Measurements from ENCODE around the gene ELL. TPM values are rescaled to one million over a fixed set of nuclear protein-coding genes. Genes with fewer than 3 reads are reported as not detected.
"Not testable (repeated sequence)": the region's sequence is repeated elsewhere in the genome, so short reads cannot be mapped to it uniquely, and the experiment has no call there.

ELL gene
- polyA plus RNA-seq, 10 donors, result 12.2 to 17.7 (median 13.2) TPM

DNA sequence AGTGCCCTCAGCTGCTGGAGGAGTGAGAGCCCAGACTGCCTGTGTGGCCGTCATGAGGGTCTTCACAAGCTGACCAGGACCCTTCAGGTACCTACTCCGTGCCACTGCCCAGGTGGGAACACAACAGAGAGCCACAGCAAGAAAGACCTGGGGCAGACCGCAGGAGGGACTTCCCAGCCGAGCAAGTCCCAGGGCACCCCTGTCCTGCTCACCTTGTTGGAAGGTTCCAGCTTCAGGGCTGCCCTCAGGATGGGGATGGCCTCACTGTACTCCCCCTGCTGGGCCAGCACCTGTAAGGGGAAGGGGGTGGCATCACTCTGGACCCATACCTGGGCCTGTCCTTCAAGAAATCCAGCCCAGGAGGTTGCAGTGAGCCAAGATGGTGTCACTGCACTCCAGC lies 11.2 kb upstream of the ELL start:
- DNase-seq, result no peak

GRCh38 chr19:18532168-18532890 lies 10.5 kb upstream of the ELL start:
- no peak for DNase-seq

DNA sequence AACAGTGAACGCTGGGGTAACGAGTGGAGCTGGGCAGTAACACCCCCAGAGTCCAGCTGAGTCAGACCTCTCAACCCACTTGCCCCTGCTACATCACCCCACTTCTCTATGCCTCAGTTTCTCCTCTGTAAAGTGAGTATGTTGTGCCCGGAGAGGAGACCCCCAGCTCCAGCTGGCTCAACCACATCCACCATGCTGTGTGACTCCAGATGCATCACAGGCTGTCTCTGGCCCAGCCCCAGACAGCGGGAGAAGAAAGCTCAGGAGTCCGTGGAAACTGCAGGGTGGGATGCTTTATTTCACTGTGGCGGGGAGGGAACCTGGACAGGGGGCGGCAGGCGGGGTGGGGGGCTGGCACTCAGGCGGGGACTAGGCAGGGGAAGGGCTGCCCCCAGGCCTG lies 9.6 kb upstream of the ELL start:
- no peak for DNase-seq

DNA sequence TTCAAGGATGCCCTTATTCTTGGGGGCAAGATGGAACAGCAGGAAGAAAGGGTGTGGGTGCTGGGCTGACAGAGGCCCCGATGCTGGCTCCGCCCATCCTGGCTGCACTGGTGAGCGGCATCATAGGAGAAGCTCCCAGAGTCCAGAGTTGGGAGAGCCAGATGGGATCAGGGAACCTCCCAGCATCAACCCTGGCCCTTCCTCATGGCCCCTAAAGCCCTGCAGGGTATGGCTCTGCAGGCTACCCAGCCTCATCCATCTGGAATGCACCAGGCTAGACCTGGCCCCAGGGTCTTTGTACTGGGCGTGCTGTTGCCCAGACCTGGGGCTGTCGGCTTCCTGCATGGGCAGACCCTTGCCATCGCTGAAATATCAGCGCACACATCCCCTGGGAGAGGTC lies 7.9 kb upstream of the ELL start:
- no peak for DNase-seq

DNA sequence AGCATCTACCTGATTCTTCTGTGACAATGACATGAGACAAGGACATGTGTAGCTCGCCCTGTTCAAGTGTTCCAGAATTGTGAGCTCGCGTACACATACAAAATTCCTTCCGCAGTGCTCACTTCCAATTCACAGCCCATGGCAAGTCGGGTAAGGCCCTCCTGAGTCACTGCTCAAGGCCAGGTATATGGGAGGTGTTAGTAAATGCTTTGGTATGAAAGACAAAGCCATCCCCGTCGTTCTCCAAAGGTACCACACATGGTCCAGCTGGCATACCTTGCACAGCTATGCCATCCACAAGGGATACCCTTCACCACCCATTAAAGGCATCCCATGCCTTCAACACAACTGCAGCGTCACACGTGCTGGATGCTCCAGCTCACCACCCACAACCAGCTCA lies 4.4 kb upstream of the ELL start:
- DNase-seq, result no peak

GRCh38 chr19:18523841-18524240 lies 2.0 kb upstream of the ELL start:
- DNase-seq, result no peak

DNA sequence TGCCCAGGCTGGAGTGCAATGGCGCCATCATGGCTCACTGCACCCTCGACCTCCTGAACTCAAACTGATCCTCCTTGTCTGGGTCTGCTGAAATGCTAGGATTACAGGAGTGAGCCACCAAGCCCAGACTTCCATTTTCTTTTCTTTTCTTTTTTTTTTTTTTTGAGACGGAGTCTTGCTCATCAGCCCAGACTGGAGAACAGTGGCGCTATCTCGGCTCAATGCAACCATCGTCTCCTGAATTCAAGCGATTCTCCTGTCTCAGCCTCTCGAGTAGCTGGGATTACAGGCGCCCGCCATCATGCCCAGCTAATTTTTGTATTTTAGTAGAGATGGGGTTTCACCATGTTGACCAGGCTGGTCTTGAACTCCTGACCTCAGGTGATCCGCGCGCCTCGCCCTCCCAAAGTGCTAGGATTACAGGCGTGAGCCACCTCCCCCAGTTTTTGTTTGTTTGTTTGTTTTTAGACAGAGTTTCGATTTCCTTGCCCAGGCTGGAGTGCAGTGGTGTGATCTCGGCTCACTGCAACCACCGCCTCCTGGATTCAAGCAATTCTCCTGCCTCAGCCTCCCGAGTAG lies 1.1 kb upstream of the ELL start:
- not testable (repeated sequence) for DNase-seq

DNA sequence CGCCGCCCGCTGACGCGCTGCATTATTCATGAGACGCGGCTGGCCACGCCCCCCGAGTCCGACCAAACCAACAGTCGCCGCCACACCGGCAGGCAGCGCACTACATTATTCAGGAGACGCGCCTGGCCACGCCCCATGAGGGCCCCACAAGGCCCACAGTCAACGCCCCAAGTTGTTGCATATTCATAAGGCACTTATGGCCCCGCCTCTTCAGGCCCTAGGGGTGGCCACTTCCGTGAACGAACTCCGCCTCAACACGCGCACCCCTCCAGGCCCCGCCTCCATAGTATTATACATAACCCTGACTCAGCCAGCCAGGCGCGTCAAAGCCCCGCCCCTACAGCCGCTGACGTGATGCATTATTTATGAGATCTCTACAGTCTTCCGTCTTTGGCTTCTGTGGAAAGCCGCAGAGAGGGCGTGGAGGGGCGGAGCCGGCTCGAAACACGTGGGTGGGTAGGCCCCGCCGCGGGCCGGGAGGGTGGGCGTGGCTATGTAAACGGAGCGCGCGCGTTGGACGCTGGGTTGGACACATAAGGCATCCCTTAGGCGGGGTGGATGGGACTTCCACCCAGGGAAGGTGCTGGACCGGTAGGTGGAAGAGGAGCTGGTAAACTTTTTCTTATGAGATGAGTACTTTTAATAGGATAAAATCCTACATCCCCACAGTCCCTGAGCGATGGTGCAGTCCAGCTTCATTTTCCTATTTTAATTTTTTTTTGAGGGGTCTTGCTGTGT lies 423 bp upstream of the ELL start:
- peak; percentile 100 for DNase-seq

DNA sequence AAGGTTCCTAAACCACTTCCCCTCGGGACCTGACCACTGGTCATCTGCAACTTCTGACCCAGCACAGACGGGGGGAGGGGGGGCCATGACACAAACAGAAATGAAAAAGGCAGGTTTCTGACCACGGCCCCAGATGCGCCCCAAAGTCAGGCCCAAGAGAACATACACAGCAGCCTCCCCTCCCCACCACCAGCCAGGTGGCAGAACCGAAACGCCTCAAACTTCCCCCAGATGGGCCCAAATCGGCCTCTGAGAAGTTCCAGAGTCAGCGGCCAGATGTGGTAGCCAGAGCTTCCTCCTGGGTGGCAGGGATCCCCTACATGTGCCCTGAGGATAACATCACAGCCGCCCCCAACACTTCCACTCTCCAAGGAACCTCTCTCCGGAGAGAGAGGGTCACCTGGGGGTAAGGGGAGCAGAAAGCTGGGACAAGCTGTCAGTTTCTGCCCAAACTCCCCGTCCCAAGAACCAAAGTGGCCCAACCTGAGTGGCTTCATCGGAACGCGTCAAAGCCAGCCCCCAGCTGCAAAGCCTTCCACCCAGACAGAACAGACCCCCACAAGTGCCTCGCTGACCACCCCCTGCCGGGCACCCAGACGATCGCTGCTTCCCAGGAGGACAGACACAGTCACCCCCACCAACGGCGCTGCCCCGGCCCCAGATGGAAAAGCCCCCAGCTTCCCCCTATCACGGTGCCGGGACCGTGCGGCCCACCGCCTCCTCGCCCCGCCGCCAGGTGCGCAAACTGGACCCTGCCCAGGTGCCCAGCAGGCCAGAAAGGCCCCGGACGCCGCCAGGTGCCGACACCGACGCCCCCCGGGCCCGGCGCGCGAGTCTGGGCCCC lies 800 bp downstream of the ELL start:
- peak in 2 of 3 donors; percentile 36 to 65 for DNase-seq

- peak; percentile 66 to 83 (median 67) for DNase-seq
These were observed 1.7 kb downstream of the ELL start for GRCh38 chr19:18519962-18520847.

DNA sequence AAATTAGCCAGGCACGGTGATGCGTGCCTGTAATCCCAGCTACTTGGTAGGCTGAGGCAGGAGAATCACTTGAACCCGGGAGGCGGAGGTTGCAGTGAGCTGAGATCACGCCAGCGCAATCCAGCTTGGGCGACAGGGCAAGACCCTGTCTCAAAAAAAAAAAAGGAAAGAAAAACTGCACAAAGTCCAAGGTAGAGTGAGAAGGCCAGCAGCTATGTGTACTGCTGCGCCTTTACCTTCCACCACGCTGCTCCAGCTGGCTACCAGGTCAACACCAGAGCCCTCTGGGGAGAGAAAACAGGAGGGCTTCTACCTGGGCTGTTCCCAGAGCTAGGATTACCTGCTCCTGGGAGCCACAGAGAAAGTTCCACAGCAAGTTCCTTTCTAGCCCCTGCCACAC lies 3.2 kb downstream of the ELL start:
- DNase-seq, result no peak

DNA sequence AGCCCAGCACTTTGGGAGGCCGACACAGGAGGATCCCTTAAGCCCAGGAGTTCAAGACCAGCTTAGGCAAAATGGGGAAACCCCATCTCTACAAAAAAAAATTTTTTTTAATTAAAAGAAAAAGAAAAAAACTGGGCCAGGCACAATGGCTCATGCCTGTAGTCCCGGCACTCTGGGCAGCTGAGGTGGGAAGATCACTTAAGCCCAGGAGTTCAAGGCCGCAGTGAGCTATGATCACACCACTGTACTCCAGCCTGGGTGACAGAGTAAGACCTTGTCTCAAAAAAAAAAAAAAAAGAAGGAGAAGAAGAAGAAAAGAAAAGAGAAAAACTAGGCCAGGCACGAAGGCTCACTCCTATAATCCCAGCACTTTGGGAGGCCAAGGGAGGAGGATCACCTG lies 4.3 kb downstream of the ELL start:
- DNase-seq, result no peak

DNA sequence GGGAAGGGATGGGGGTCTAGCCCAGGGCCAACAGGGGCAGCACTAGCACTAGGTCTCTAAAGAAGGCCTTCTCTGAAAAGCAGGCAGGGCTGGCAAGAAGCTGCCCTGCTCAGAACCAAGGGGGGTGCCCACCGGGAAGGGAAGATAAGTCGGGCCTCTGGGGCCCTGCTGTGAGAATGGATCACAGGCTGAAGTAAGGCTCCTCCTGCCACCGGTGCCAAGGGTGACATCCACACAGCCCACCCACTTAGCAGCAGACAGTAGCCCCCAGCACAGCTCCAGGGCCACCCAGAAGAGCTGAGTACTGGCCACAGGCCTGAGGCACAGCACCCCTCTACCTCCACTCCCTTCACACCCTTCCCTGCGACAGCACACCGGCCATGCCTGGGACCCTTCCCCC lies 5.9 kb downstream of the ELL start:
- no peak for DNase-seq

DNA sequence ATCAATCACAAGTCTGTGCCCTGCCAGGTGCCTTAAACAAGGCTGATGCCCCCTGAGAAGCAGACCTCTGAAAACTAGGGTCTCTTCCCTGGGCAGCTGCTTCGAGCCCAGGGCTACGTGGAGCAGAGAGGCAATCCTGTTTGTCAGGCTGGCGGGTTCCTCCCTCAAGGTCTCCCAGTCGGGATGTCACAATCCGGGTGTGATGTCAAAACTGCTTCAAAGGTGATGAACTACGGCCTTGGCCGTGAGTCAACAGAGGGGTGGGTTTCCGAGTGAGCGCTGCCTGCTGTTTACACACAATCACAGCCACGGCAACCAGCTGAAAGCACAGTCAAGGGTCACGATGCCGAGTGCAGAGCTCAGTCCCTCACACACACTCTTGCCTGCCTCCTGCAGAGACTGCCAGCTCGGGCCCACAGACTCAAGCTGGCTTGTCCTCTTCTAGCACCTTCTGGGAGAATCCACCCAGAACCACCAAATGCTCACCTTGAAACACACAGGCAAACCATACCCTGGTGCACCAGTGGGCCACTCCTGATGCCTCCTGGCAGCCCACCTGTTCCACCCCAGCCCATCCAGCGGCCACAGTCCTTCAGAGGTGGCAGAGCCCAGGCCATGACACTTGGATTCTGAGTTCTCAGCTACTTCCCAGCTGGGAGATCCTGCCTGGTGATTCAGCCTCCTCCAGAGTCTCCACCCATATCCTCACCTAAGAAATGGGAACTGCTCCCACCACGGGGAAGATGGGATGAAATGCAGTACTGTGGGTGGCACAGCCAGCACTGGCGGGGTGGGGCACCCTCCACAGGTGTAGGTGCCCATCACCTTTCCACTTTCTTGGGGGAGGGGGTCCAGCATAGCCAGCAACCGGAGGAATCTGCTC lies 6.8 kb downstream of the ELL start:
- peak in 2 of 3 donors; percentile 46 to 49 for DNase-seq

GRCh38 chr19:18513868-18514267 lies 8.0 kb downstream of the ELL start:
- peak in 2 of 3 donors; percentile 47 to 57 for DNase-seq

- no peak for DNase-seq
These were observed 11.7 kb downstream of the ELL start for GRCh38 chr19:18510216-18510615.

DNA sequence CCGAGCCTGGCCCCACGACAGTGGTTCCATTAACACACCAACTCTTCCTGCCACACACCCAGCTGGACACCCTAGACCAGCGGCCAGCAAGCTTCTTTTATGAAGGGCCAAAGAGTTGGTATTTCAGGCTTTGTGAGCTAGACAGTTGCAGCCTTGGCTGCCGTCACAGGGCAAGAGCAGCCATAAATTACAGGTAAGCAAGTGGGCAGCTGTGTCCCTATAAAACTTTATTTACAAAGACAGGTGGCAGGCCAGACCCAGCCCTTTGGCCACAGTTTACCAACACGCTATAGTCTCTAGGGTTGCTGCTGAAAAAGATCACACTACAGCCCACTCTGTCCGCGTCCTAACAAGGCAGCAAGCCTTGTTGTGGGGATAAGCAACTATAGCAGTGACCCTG lies 13.3 kb downstream of the ELL start:
- no peak for DNase-seq

DNA sequence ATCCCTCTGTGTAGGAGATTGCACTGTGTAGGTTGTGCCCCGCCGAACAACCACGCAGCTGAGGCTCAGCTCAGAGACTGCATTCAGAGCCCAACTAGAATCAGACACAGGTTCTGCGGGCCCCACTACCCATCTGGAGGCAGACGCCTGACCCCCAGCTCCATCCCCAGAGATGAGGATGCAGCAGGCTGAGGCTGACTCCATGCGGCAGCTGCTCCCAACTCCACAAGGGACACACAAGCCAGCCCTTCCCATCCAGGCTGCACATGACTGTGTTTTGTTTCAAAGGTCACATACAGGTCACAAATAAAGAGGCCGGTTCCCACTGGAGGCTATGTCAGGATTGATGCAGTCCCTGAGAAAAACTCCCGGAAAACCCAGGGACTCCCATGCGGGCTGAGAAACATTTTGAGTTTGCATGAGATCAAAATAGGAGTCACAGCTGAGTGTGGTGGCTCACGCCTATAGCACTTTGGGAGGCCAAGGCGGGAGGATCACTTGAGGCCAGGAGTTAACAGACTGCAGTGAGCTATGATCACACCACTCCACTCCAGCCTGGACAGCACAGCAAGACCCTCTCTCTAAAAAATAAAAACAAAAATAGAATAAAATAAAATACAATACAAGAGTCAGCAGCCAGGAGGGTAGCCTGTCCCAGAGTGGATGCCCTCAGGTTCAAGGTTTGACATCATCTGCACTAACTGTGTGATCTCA lies 14.0 kb downstream of the ELL start:
- peak in 1 of 3 donors; percentile 73 for DNase-seq

GRCh38 chr19:18507021-18507726 lies 14.7 kb downstream of the ELL start:
- no peak for DNase-seq

All from muscle of back (tissue), 11 donors.